GM23248 (cell line): ENCODE measurements around the gene GLOD4. TPM values are rescaled to one million over a fixed set of nuclear protein-coding genes. Genes with fewer than 3 reads are reported as not detected.

Experiments used
- DNase-seq: peaks from one replicate; pipeline ENCODE4 v3.0.0-alpha.2; 2015
- H2AFZ ChIP-seq: fragments of 200-600 bp; sonication (generic); 2 replicates; pipeline ENCODE4 v1.6.1; 2016; ENCODE audit warnings: antibody characterized with exemption
- H3F3A ChIP-seq: fragments of 200-600 bp; sonication (generic); 2 replicates; pipeline ENCODE4 v1.6.1; 2016; ENCODE audit warnings: mild to moderate bottlenecking, antibody characterized with exemption, mixed run types; ENCODE audit not compliant: insufficient read depth
- H3K27ac ChIP-seq: fragments of 200-600 bp; sonication (generic); 2 replicates; pipeline ENCODE4 v1.5.1; 2016; ENCODE audit warnings: mild to moderate bottlenecking
- H3K27me3 ChIP-seq: fragments of 200-600 bp; sonication (generic); replicated peaks from 2 replicates; pipeline ENCODE4 v1.6.1; 2016; ENCODE audit warnings: mild to moderate bottlenecking; ENCODE audit not compliant: insufficient read depth
- H3K36me3 ChIP-seq: fragments of 200-600 bp; sonication (generic); 2 replicates; pipeline ENCODE4 v1.6.1; 2016; ENCODE audit warnings: low read depth, mild to moderate bottlenecking
- H3K4me1 ChIP-seq: fragments of 200-600 bp; sonication (generic); 2 replicates; pipeline ENCODE4 v1.6.1; 2016; ENCODE audit warnings: mild to moderate bottlenecking; ENCODE audit not compliant: insufficient read depth
- H3K4me2 ChIP-seq: fragments of 200-600 bp; sonication (generic); one replicate; pipeline ENCODE4 v1.6.1; 2016; ENCODE audit warnings: mild to moderate bottlenecking; ENCODE audit not compliant: unreplicated experiment
- H3K4me3 ChIP-seq: fragments of 200-600 bp; sonication (generic); 2 replicates; pipeline ENCODE4 v1.5.1; 2016; ENCODE audit warnings: mild to moderate bottlenecking
- H3K79me2 ChIP-seq: fragments of 200-600 bp; sonication (generic); 2 replicates; pipeline ENCODE4 v1.6.1; 2016; ENCODE audit warnings: mild to moderate bottlenecking; ENCODE audit not compliant: insufficient read depth
- H3K9ac ChIP-seq: fragments of 200-600 bp; sonication (generic); 2 replicates; pipeline ENCODE4 v1.6.1; 2016; ENCODE audit warnings: mild to moderate bottlenecking
- H3K9me2 ChIP-seq: fragments of 200-600 bp; sonication (generic); 2 replicates; pipeline ENCODE4 v1.6.1; 2016; ENCODE audit warnings: mixed run types, mild to moderate bottlenecking, moderate library complexity; ENCODE audit not compliant: insufficient read depth
- H3K9me3 ChIP-seq: fragments of 200-600 bp; sonication (generic); one replicate; pipeline ENCODE4 v1.6.1; 2017; ENCODE audit warnings: low read depth
- H4K20me1 ChIP-seq: fragments of 200-600 bp; sonication (generic); 2 replicates; pipeline ENCODE4 v1.6.0; 2016; ENCODE audit not compliant: insufficient read depth
- EZH2 ChIP-seq: fragments of 200-600 bp; sonication (generic); IDR thresholded peaks from 2 replicates; pipeline ENCODE4 v1.6.1; 2018; ENCODE audit warnings: antibody characterized with exemption, mild to moderate bottlenecking; ENCODE audit not compliant: insufficient read depth, poor library complexity, severe bottlenecking
- EZH2phosphoT487 ChIP-seq: fragments of 200-600 bp; sonication (generic); IDR thresholded peaks from 2 replicates; pipeline ENCODE4 v1.6.1; 2018; ENCODE audit warnings: antibody characterized with exemption, moderate library complexity, mild to moderate bottlenecking, low read depth; ENCODE audit not compliant: insufficient read depth
- WGBS, 2 experiments: methylation state at CpG; one replicate each; pipeline ENCODE4 v1.1.6; 2015 to 2017; ENCODE audit warnings: low lambda C conversion rate in 2 of 2, low coverage in 1 of 2; ENCODE audit errors: missing lambda C conversion rate in 2 of 2; 5-methylcytosine and 5-hydroxymethylcytosine counted together
- in situ Hi-C: fragments of 300-500 bp; cut with MboI; formaldehyde crosslinking; loops from 2 replicates; pipeline ENCODE4 v1.15.0; 2020
- polyA plus RNA-seq: library from polyadenylated mRNA; unstranded; fragments of >200 nt; fragmentation: Nextera tagmentation; extraction: Ambion mirVana; gene quantifications from 2 replicates; pipeline ENCODE4 v1.2.1, GENCODE V29; 2016
- total RNA-seq: library from RNA; depleted of rRNA; stranded (reverse); fragments of >200 nt; shearing (Covaris generic); gene quantifications from 2 replicates; pipeline ENCODE4 v1.2.3, GENCODE V29; 2014

Gene GLOD4
- total and polyA plus RNA-seq, 2 experiments from 2014 or later = 67.7 to 76.3 TPM

DNA sequence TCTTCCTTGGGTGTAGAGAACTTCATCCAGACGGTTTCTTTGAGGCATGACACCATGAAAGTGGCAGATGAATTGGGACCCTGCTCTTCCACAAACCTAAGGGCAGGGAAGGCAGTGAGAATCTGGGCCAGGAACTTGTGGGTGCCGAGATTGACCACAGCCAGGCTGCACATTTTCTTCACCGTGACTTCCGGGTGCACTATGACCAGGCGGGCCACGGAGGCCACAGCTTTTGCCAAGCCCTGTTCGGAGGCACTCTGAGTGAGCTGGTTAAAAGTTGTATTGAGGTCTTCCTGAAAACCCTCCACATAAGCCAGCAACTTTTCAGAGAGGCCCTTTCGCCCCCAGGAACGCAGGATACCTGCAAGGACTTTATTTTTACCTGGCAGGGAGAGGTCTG is 35.9 kb downstream of the GLOD4 start:
- 90% methylated on average over 9 of the region's 9 CpGs for WGBS, 2 experiments
- H3K9me3 ChIP-seq = no peaks in the 10 kb centered on the region
- peaks cover 11% of the 10 kb centered on the region; the same call in 1 of the 2 replicates for H3K4me1 ChIP-seq
- TF ChIP-seq EZH2 (no peak), EZH2phosphoT487 (no peak)
- H3F3A ChIP-seq = 0 out of 2 replicates have a peak, but pooled peaks cover 10% of the 10 kb centered on the region
- H2AFZ ChIP-seq = no peak overlapping the region
- DNase-seq = no peak
- no peaks in the 10 kb centered on the region for H4K20me1 ChIP-seq
- in situ Hi-C loops = no loop called here
- no peaks in the 10 kb centered on the region for H3K9me2 ChIP-seq
- H3K36me3 ChIP-seq = peaks cover 14% of the 10 kb centered on the region; the same call in 1 of the 2 replicates
- H3K9ac ChIP-seq = no peak overlapping the region
- H3K79me2 ChIP-seq = peaks cover 59% of the 10 kb centered on the region
- no peak overlapping the region for H3K4me2 ChIP-seq
- H3K4me3 ChIP-seq = no peak overlapping the region
- no peak overlapping the region for H3K27ac ChIP-seq
- no peaks in the 10 kb centered on the region for H3K27me3 ChIP-seq

DNA sequence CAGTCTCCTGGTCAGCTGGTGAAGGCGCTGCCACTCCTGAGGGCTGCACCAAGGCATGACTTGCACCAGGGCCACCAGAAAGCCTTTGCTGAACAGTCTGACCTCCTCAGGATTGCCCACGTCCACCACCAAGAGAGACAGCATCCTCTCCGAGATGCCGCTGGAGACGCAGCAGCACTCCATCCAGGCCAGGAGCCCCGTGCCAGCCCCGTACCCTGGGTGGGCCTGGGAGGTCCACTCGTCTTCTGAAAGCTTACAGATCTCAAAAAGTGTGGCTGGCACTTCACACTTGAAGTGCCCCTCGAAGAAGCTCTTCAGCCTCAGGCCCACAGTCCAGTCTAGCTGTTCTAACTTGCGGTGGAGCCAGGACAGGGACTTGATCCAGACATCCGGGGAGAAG is 36.7 kb downstream of the GLOD4 start:
- in situ Hi-C loops = no loop called here
- no peak overlapping the region for H3K4me3 ChIP-seq
- H3K4me1 ChIP-seq = peaks cover 3% of the 10 kb centered on the region; the same call in 1 of the 2 replicates
- H3K36me3 ChIP-seq = peaks cover 15% of the 10 kb centered on the region; the same call in 1 of the 2 replicates
- no peaks in the 10 kb centered on the region for H3K9me3 ChIP-seq
- H2AFZ ChIP-seq = no peak overlapping the region
- no peak overlapping the region for H3K27ac ChIP-seq
- no peak overlapping the region for H3K9ac ChIP-seq
- no peak overlapping the region for H3K4me2 ChIP-seq
- peaks cover 53% of the 10 kb centered on the region for H3K79me2 ChIP-seq
- no peak for TF ChIP-seq EZH2phosphoT487
- no peak for TF ChIP-seq EZH2
- H3K9me2 ChIP-seq = no peaks in the 10 kb centered on the region
- no peaks in the 10 kb centered on the region for H3K27me3 ChIP-seq
- H4K20me1 ChIP-seq = no peaks in the 10 kb centered on the region
- no peak for DNase-seq
- WGBS, 2 experiments = 89 to 92% methylated on average over 11 of the region's 11 CpGs
- 0 out of 2 replicates have a peak, but pooled peaks cover 10% of the 10 kb centered on the region for H3F3A ChIP-seq

DNA sequence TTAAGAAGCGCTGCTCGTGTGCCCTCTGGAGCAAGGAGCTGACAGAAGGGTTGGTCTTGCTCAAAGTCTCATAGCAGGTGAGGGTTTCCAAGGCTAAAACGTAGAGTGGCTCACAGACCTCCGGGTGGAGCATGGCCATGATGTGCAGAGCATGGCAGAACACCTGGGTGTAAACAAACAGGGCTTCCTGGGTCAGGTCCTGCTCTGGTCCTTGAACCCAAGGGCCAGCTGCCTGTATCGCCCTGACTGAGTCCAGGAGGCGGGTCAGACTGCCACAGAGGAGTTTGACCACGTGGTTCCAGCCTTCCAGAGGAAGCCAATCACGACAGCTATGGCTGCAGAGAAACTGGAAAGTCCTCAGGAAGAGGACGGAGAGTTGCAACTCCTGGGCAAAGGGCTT is 37.1 kb downstream of the GLOD4 start:
- H4K20me1 ChIP-seq = no peaks in the 10 kb centered on the region
- peaks cover 53% of the 10 kb centered on the region for H3K79me2 ChIP-seq
- in situ Hi-C loops = no loop called here
- H3K27me3 ChIP-seq = no peaks in the 10 kb centered on the region
- no peaks in the 10 kb centered on the region for H3K9me3 ChIP-seq
- DNase-seq = no peak
- TF ChIP-seq EZH2phosphoT487 (no peak), EZH2 (no peak)
- no peak overlapping the region for H3K4me2 ChIP-seq
- 0 out of 2 replicates have a peak, but pooled peaks cover 10% of the 10 kb centered on the region for H3F3A ChIP-seq
- H3K9ac ChIP-seq = no peak overlapping the region
- H3K27ac ChIP-seq = no peak overlapping the region
- peaks cover 19% of the 10 kb centered on the region; the same call in 1 of the 2 replicates for H3K36me3 ChIP-seq
- H3K4me3 ChIP-seq = no peak overlapping the region
- H3K9me2 ChIP-seq = no peaks in the 10 kb centered on the region
- no peaks in the 10 kb centered on the region for H3K4me1 ChIP-seq
- WGBS, 2 experiments = 77 to 81% methylated on average over 9 of the region's 9 CpGs
- H2AFZ ChIP-seq = no peak overlapping the region

DNA sequence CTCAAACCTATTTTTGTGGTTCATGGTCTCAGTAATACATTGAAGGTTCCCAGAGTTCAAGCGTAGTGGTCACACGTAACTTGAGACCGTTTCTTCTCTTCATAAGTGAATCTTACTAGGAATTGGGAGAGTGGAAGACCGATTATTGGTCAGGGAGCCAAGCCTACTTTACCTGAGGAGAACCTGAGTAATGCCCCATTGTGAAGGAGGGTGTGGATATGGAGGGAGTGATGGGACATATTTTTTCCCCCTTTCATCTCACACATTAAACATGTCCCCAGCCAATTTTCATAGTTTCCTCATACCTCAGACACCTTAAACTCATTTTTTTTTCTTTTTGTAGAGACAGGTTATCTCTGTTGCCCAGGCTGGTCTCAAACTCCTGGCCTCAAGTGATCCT is 38.9 kb downstream of the GLOD4 start:
- no peak overlapping the region for H3K4me2 ChIP-seq
- WGBS, 2 experiments = 96 to 98% methylated on average over 4 of the region's 4 CpGs
- DNase-seq = no peak
- no peaks in the 10 kb centered on the region for H3K9me3 ChIP-seq
- H3K4me3 ChIP-seq = no peak overlapping the region
- H3K9ac ChIP-seq = no peak overlapping the region
- no peak overlapping the region for H3K27ac ChIP-seq
- H3K79me2 ChIP-seq = peaks cover 57% of the 10 kb centered on the region
- in situ Hi-C loops = no loop called here
- no peaks in the 10 kb centered on the region for H3K4me1 ChIP-seq
- H3K9me2 ChIP-seq = no peaks in the 10 kb centered on the region
- H3F3A ChIP-seq = 0 out of 2 replicates have a peak, but pooled peaks cover 10% of the 10 kb centered on the region
- peaks cover 32% of the 10 kb centered on the region; the same call in 1 of the 2 replicates for H3K36me3 ChIP-seq
- no peaks in the 10 kb centered on the region for H3K27me3 ChIP-seq
- TF ChIP-seq EZH2phosphoT487 (no peak), EZH2 (no peak)
- no peaks in the 10 kb centered on the region for H4K20me1 ChIP-seq
- H2AFZ ChIP-seq = no peak overlapping the region
